ENCODE results near the gene CLDND2.

CLDND2 gene

GRCh38 chr19:51330366-51330765, 38.4 kb downstream of the CLDND2 start:
- Histone ChIP-seq H3K4me3 (ENCODE audit: low read length in 2 of 2) (no peak overlapping the region), H3K9me3 (ENCODE audit: control insufficient read depth in 2 of 2, low read length in 2 of 2) (no peaks in the 10 kb centered on the region), H3K4me1 (ENCODE audit: control insufficient read depth in 2 of 2, insufficient read depth in 2 of 2, low read length in 2 of 2) (peaks cover 0 to 4% of the 10 kb centered on the region in 2 donors), H3K27ac (ENCODE audit: low read depth in 2 of 2, low read length in 2 of 2) (no peak overlapping the region), H3K9ac (ENCODE audit: low read depth in 1 of 2, low read length in 2 of 2) (no peak overlapping the region), H3K27me3 (ENCODE audit: control insufficient read depth in 2 of 2, insufficient read depth in 2 of 2, low read length in 2 of 2) (peaks cover 6 to 8% of the 10 kb centered on the region in 2 donors), H3K36me3 (ENCODE audit: control insufficient read depth in 2 of 2, insufficient read depth in 2 of 2, low read length in 2 of 2) (no peaks in the 10 kb centered on the region)

- Histone ChIP-seq H3K27me3 (ENCODE audit: control insufficient read depth in 2 of 2, insufficient read depth in 2 of 2, low read length in 2 of 2) (peaks cover 6 to 8% of the 10 kb centered on the region in 2 donors), H3K9ac (ENCODE audit: low read depth in 1 of 2, low read length in 2 of 2) (no peak overlapping the region), H3K27ac (ENCODE audit: low read depth in 2 of 2, low read length in 2 of 2) (no peak overlapping the region), H3K4me3 (ENCODE audit: low read length in 2 of 2) (no peak overlapping the region), H3K4me1 (ENCODE audit: control insufficient read depth in 2 of 2, insufficient read depth in 2 of 2, low read length in 2 of 2) (peaks cover 0 to 4% of the 10 kb centered on the region in 2 donors), H3K36me3 (ENCODE audit: control insufficient read depth in 2 of 2, insufficient read depth in 2 of 2, low read length in 2 of 2) (no peaks in the 10 kb centered on the region), H3K9me3 (ENCODE audit: control insufficient read depth in 2 of 2, low read length in 2 of 2) (no peaks in the 10 kb centered on the region)
Observed at GRCh38 chr19:51329411-51329810, 39.4 kb downstream of the CLDND2 start.

GRCh38 chr19:51327066-51328001, 41.5 kb downstream of the CLDND2 start:
- H3K4me1 ChIP-seq (ENCODE audit: control insufficient read depth in 2 of 2, insufficient read depth in 2 of 2, low read length in 2 of 2) = peaks cover 0 to 4% of the 10 kb centered on the region in 2 donors
- no peak overlapping the region for H3K4me3 ChIP-seq (ENCODE audit: low read length in 2 of 2)
- H3K9me3 ChIP-seq (ENCODE audit: control insufficient read depth in 2 of 2, low read length in 2 of 2) = no peaks in the 10 kb centered on the region
- H3K27ac ChIP-seq (ENCODE audit: low read depth in 2 of 2, low read length in 2 of 2) = no peak overlapping the region
- H3K36me3 ChIP-seq (ENCODE audit: control insufficient read depth in 2 of 2, insufficient read depth in 2 of 2, low read length in 2 of 2) = no peaks in the 10 kb centered on the region
- H3K9ac ChIP-seq (ENCODE audit: low read depth in 1 of 2, low read length in 2 of 2) = no peak overlapping the region
- H3K27me3 ChIP-seq (ENCODE audit: control insufficient read depth in 2 of 2, insufficient read depth in 2 of 2, low read length in 2 of 2) = peaks cover 6 to 8% of the 10 kb centered on the region in 2 donors

GRCh38 chr19:51326216-51327065, 42.4 kb downstream of the CLDND2 start:
- Histone ChIP-seq H3K9ac (ENCODE audit: low read depth in 1 of 2, low read length in 2 of 2) (no peak overlapping the region), H3K27ac (ENCODE audit: low read depth in 2 of 2, low read length in 2 of 2) (no peak overlapping the region), H3K4me3 (ENCODE audit: low read length in 2 of 2) (no peak overlapping the region), H3K36me3 (ENCODE audit: control insufficient read depth in 2 of 2, insufficient read depth in 2 of 2, low read length in 2 of 2) (no peaks in the 10 kb centered on the region), H3K4me1 (ENCODE audit: control insufficient read depth in 2 of 2, insufficient read depth in 2 of 2, low read length in 2 of 2) (peaks cover 0 to 4% of the 10 kb centered on the region in 2 donors), H3K9me3 (ENCODE audit: control insufficient read depth in 2 of 2, low read length in 2 of 2) (no peaks in the 10 kb centered on the region), H3K27me3 (ENCODE audit: control insufficient read depth in 2 of 2, insufficient read depth in 2 of 2, low read length in 2 of 2) (peaks cover 6 to 8% of the 10 kb centered on the region in 2 donors)

GRCh38 chr19:51325161-51325976, 43.4 kb downstream of the CLDND2 start:
- Histone ChIP-seq H3K27me3 (ENCODE audit: control insufficient read depth in 2 of 2, insufficient read depth in 2 of 2, low read length in 2 of 2) (peaks cover 6 to 8% of the 10 kb centered on the region in 2 donors), H3K27ac (ENCODE audit: low read depth in 2 of 2, low read length in 2 of 2) (no peak overlapping the region), H3K9ac (ENCODE audit: low read depth in 1 of 2, low read length in 2 of 2) (no peak overlapping the region), H3K9me3 (ENCODE audit: control insufficient read depth in 2 of 2, low read length in 2 of 2) (no peaks in the 10 kb centered on the region), H3K36me3 (ENCODE audit: control insufficient read depth in 2 of 2, insufficient read depth in 2 of 2, low read length in 2 of 2) (no peaks in the 10 kb centered on the region), H3K4me1 (ENCODE audit: control insufficient read depth in 2 of 2, insufficient read depth in 2 of 2, low read length in 2 of 2) (peaks cover 0 to 4% of the 10 kb centered on the region in 2 donors), H3K4me3 (ENCODE audit: low read length in 2 of 2) (no peak overlapping the region)

- H3K4me1 ChIP-seq (ENCODE audit: control insufficient read depth in 2 of 2, insufficient read depth in 2 of 2, low read length in 2 of 2) = peaks cover 0 to 4% of the 10 kb centered on the region in 2 donors
- no peak overlapping the region for H3K27ac ChIP-seq (ENCODE audit: low read depth in 2 of 2, low read length in 2 of 2)
- no peaks in the 10 kb centered on the region for H3K9me3 ChIP-seq (ENCODE audit: control insufficient read depth in 2 of 2, low read length in 2 of 2)
- H3K36me3 ChIP-seq (ENCODE audit: control insufficient read depth in 2 of 2, insufficient read depth in 2 of 2, low read length in 2 of 2) = no peaks in the 10 kb centered on the region
- no peak overlapping the region for H3K9ac ChIP-seq (ENCODE audit: low read depth in 1 of 2, low read length in 2 of 2)
- H3K27me3 ChIP-seq (ENCODE audit: control insufficient read depth in 2 of 2, insufficient read depth in 2 of 2, low read length in 2 of 2) = peaks cover 6 to 8% of the 10 kb centered on the region in 2 donors
- H3K4me3 ChIP-seq (ENCODE audit: low read length in 2 of 2) = no peak overlapping the region
Observed at GRCh38 chr19:51324167-51324481, 44.7 kb downstream of the CLDND2 start.

GRCh38 chr19:51323481-51324166, 45.2 kb downstream of the CLDND2 start:
- Histone ChIP-seq H3K4me1 (ENCODE audit: control insufficient read depth in 2 of 2, insufficient read depth in 2 of 2, low read length in 2 of 2) (peaks cover 0 to 4% of the 10 kb centered on the region in 2 donors), H3K36me3 (ENCODE audit: control insufficient read depth in 2 of 2, insufficient read depth in 2 of 2, low read length in 2 of 2) (no peaks in the 10 kb centered on the region), H3K27me3 (ENCODE audit: control insufficient read depth in 2 of 2, insufficient read depth in 2 of 2, low read length in 2 of 2) (peaks cover 6% of the 10 kb centered on the region in 2 donors), H3K9ac (ENCODE audit: low read depth in 1 of 2, low read length in 2 of 2) (no peak overlapping the region), H3K4me3 (ENCODE audit: low read length in 2 of 2) (no peak overlapping the region), H3K9me3 (ENCODE audit: control insufficient read depth in 2 of 2, low read length in 2 of 2) (no peaks in the 10 kb centered on the region), H3K27ac (ENCODE audit: low read depth in 2 of 2, low read length in 2 of 2) (no peak overlapping the region)

- no peak overlapping the region for H3K27ac ChIP-seq (ENCODE audit: low read depth in 2 of 2, low read length in 2 of 2)
- H3K4me3 ChIP-seq (ENCODE audit: low read length in 2 of 2) = no peak overlapping the region
- H3K27me3 ChIP-seq (ENCODE audit: control insufficient read depth in 2 of 2, insufficient read depth in 2 of 2, low read length in 2 of 2) = peaks cover 0 to 1% of the 10 kb centered on the region in 2 donors
- H3K9ac ChIP-seq (ENCODE audit: low read depth in 1 of 2, low read length in 2 of 2) = no peak overlapping the region
- no peaks in the 10 kb centered on the region for H3K36me3 ChIP-seq (ENCODE audit: control insufficient read depth in 2 of 2, insufficient read depth in 2 of 2, low read length in 2 of 2)
- H3K4me1 ChIP-seq (ENCODE audit: control insufficient read depth in 2 of 2, insufficient read depth in 2 of 2, low read length in 2 of 2) = no peaks in the 10 kb centered on the region
- H3K9me3 ChIP-seq (ENCODE audit: control insufficient read depth in 2 of 2, low read length in 2 of 2) = no peaks in the 10 kb centered on the region
Observed at GRCh38 chr19:51321799-51322198, 47.0 kb downstream of the CLDND2 start.

GRCh38 chr19:51320280-51320657, 48.5 kb downstream of the CLDND2 start:
- Histone ChIP-seq H3K9ac (ENCODE audit: low read depth in 1 of 2, low read length in 2 of 2) (no peak overlapping the region), H3K4me1 (ENCODE audit: control insufficient read depth in 2 of 2, insufficient read depth in 2 of 2, low read length in 2 of 2) (no peaks in the 10 kb centered on the region), H3K27me3 (ENCODE audit: control insufficient read depth in 2 of 2, insufficient read depth in 2 of 2, low read length in 2 of 2) (no peaks in the 10 kb centered on the region), H3K36me3 (ENCODE audit: control insufficient read depth in 2 of 2, insufficient read depth in 2 of 2, low read length in 2 of 2) (no peaks in the 10 kb centered on the region), H3K4me3 (ENCODE audit: low read length in 2 of 2) (no peak overlapping the region), H3K27ac (ENCODE audit: low read depth in 2 of 2, low read length in 2 of 2) (no peak overlapping the region), H3K9me3 (ENCODE audit: control insufficient read depth in 2 of 2, low read length in 2 of 2) (no peaks in the 10 kb centered on the region)
